Psoas muscle (tissue), 8 donors: ENCODE results near the gene GAR1. TPM values are rescaled to one million over a fixed set of nuclear protein-coding genes. Genes with fewer than 3 reads are reported as not detected.

Experiments used
- ATAC-seq, 4 donors: fragments of 200-7000 bp; cut with Tn5 transposase; one replicate each; pipeline ENCODE4 v1.9.1; 2020; ENCODE audit warnings: moderate library complexity in 3 of 4, mild to moderate bottlenecking in 2 of 4
- DNase-seq, 2 donors: peaks; one replicate each; pipeline ENCODE4 v3.0.0-alpha.2; 2020
- H3K27ac ChIP-seq: fragments of 200-600 bp; one replicate; pipeline ENCODE4 v1.8.0; 2022
- H3K27me3 ChIP-seq, 3 donors: fragments of 200-600 bp in 1 of 3; one replicate each; pipeline versions ENCODE4 v1.6.1 to v1.8.0; 2013 to 2022; ENCODE audit warnings: low read length in 2 of 3, mild to moderate bottlenecking in 2 of 3, moderate library complexity in 1 of 3; ENCODE audit not compliant: insufficient read depth in 3 of 3
- H3K36me3 ChIP-seq, 2 donors: fragments of 200-600 bp in 1 of 2; one replicate each; pipeline versions ENCODE4 v1.6.1 to v1.8.0; 2013 to 2022; ENCODE audit warnings: low read depth in 1 of 2, mild to moderate bottlenecking in 1 of 2, moderate library complexity in 1 of 2; ENCODE audit not compliant: insufficient read depth in 1 of 2
- H3K4me1 ChIP-seq: fragments of 200-600 bp; one replicate; pipeline ENCODE4 v1.8.0; 2022
- H3K4me3 ChIP-seq: fragments of 200-600 bp; one replicate; pipeline ENCODE4 v1.8.0; 2022; ENCODE audit warnings: mild to moderate bottlenecking
- H3K9me3 ChIP-seq: fragments of 200-600 bp; one replicate; pipeline ENCODE4 v1.8.0; 2022
- CTCF ChIP-seq: fragments of 200-600 bp; IDR thresholded peaks from one replicate; pipeline ENCODE4 v1.8.0; 2022; ENCODE audit warnings: antibody characterized with exemption
- WGBS, 3 donors: extraction: QIAGEN DNeasy Blood & Tissue Kit; methylation state at CpG; one replicate each; pipeline versions ENCODE4 v1.1.6 to v1.1.7; 2013; 5-methylcytosine and 5-hydroxymethylcytosine counted together
- intact Hi-C, 2 donors: fragments of 100-400 bp; cut with DNase I; formaldehyde crosslinking; loops; one replicate each; pipeline versions ENCODE4 v1.11.0 to v1.14.2; 2022
- polyA plus RNA-seq, 3 donors: library from polyadenylated mRNA; stranded (reverse); fragments of 200-250 nt; gene quantifications; one replicate each; pipeline ENCODE4 v1.2.3, GENCODE V29; 2013
- total RNA-seq, 4 donors: library from RNA; stranded (reverse); fragmentation: NEBNext Ultra II Directional in 2 of 4; extraction: Animal tissue kit (Norgen Biotek cat#: 25700) in 2 of 4; gene quantifications; one replicate each; pipeline versions ENCODE4 v1.2.1 to v1.2.4, GENCODE V29; 2021 to 2023
- donor health status: healthy with polysubstance abuse.
- donor health status: DM: no; HTN: no; CAD: no; lungs with moderate emphysema.
- donor health status: Bipolar disorder and iron deficiency.
- donor health status: healthy.
- donor health status: DM: yes; HTN: yes; CAD: no.
- donor health status: DM: no; HTN: no; CAD: no.
- donor health status: DM: no; HTN: no; CAD: no.
- donor health status: DM: yes; HTN: yes; CAD: no.

GAR1 gene
- total and polyA plus RNA-seq, 7 donors = 7.7 to 54.5 (median 14.4) TPM

DNA sequence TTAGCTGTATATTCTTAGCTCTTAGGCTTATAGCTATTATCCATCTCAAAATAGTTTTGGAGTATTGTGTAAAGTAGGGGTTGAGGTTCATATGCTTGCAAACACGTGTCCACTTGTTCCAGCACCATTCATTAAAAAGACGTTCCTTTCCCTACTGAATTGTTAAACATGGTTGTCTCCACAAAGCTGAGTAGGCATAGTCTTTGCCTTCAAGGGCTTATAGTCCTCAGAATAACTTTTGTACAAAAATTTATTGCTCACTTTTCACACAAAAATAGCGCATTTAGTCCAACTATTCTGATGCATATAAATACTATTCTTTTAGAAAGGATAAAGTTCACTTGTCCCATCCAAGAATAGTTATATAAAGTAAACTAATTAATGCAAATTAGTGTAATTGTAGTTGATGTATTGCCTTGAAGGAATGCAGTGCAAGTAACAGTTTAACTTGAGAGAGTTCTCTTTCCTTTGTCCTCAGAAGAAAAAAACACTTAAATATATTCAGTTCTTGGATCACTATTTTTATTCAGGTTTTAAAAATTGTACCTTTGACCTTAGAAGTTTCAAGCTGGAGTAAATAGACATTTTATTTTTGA is 46.5 kb downstream of the GAR1 start:
- Histone ChIP-seq H3K4me1 (no peaks in the 10 kb centered on the region), H3K27ac (no peak overlapping the region), H3K27me3 (no peaks in the 10 kb centered on the region), H3K36me3 (no peaks in the 10 kb centered on the region), H3K9me3 (peaks cover 4% of the 10 kb centered on the region), H3K4me3 (no peak overlapping the region)
- 88 to 95% (median 94%) methylated on average over 3 of the region's 3 CpGs for WGBS, 3 donors
- intact Hi-C loops = no loop called here
- no peak for TF ChIP-seq CTCF
- no peak for ATAC-seq
- no peak for DNase-seq

DNA sequence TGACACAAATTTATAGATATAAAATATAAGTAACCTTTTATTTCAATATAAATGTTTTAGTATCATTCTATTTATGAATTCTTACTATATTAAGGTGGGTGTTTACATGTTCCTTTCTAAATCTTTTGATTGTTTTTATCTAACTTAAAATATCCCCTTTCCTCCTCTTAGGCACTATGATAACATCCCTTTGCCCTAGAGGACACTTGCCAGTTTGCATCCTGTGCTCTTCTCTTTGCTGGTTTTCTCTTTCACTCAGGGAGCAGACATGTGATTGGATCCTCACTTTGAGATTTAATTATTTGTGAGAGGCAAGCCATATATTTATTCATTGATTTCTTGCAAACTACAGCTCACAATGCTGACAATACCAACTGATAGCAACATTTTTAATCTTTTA is 48.6 kb downstream of the GAR1 start:
- Histone ChIP-seq H3K27ac (no peak overlapping the region), H3K9me3 (peaks cover 4% of the 10 kb centered on the region), H3K27me3 (no peaks in the 10 kb centered on the region), H3K36me3 (no peaks in the 10 kb centered on the region), H3K4me1 (no peaks in the 10 kb centered on the region), H3K4me3 (no peak overlapping the region)
- DNase-seq = no peak
- intact Hi-C loops = no loop called here
- ATAC-seq = no peak
- TF ChIP-seq CTCF = no peak

DNA sequence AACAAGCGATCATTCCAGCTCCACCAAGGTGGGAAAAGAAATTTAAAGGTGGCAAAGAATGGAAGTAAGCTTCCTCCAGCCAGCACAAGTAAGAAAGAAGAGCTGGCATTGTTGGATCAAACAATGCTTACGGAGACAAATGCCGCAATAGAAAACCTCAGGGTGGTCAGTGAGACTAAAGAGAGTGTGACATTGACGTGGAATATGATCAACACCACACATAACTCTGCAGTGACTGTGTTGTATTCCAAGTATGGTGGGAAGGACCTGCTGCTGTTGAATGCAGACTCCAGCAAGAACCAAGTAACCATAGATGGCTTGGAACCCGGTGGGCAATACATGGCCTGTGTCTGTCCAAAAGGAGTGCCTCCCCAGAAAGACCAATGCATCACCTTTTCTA is 54.5 kb downstream of the GAR1 start:
- Histone ChIP-seq H3K36me3 (no peaks in the 10 kb centered on the region), H3K27me3 (no peaks in the 10 kb centered on the region), H3K4me1 (no peaks in the 10 kb centered on the region), H3K9me3 (no peaks in the 10 kb centered on the region), H3K27ac (no peak overlapping the region), H3K4me3 (no peak overlapping the region)
- intact Hi-C loops = no loop called here
- WGBS, 3 donors = 95 to 98% (median 95%) methylated on average over 5 of the region's 5 CpGs
- ATAC-seq (no peak), DNase-seq (no peak)
- no peak for TF ChIP-seq CTCF

- no peak for TF ChIP-seq CTCF
- H3K27me3 ChIP-seq = no peaks in the 10 kb centered on the region
- WGBS, 3 donors = 64 to 88% (median 72%) methylated on average over 2 of the region's 2 CpGs
- DNase-seq = no peak
- ATAC-seq = peak in 3 of 4 donors; percentile 44 to 57 (median 56)
- intact Hi-C loops = no loop called here
- H3K4me1 ChIP-seq = peaks cover under 1% of the 10 kb centered on the region
- no peak overlapping the region for H3K27ac ChIP-seq
- no peaks in the 10 kb centered on the region for H3K9me3 ChIP-seq
- no peaks in the 10 kb centered on the region for H3K36me3 ChIP-seq
- no peak overlapping the region for H3K4me3 ChIP-seq
Measured at GRCh38 chr4:109872065-109872464, 56.5 kb downstream of the GAR1 start.
